ENCODE results near the gene MAFG. TPM values are rescaled to one million over a fixed set of nuclear protein-coding genes. Genes with fewer than 3 reads are reported as not detected.
A peak's percentile ranks its signal among the peaks of the same experiment; 100 is the strongest.

MAFG gene
- total and polyA plus RNA-seq, 9 of the 15 experiments (the other 6 are each of a cell fraction or from before 2014, with no cell fraction given), result 1.1 to 58.1 (median 24.9) TPM

GRCh38 chr17:81958633-81959342 is 31.3 kb upstream of the MAFG start:
- Histone ChIP-seq H3K36me3 (ENCODE audit: control insufficient read depth, insufficient read depth, low read length) (peaks cover 18% of the 10 kb centered on the region; the same call in 2 of the 3 replicates), H3K4me3 (peak overlapping the region; percentile 58), H3K9me3 (replicated peaks; ENCODE audit: control insufficient read depth, insufficient read depth, low read depth, low read length) (no peaks in the 10 kb centered on the region), H3K27ac (ENCODE audit: extremely low read depth, low read depth, low read length) (peak overlapping the region; percentile 68), H3K9me1 (ENCODE audit: control insufficient read depth, insufficient read depth, low read length) (no peaks in the 10 kb centered on the region), H3K79me2 (ENCODE audit: control insufficient read depth, insufficient read depth, low read length) (peaks cover 20% of the 10 kb centered on the region), H3K27me3 (ENCODE audit: control insufficient read depth in 2 of 2, insufficient read depth in 2 of 2, low read length in 2 of 2) (no peaks in the 10 kb centered on the region), H3K4me1 (replicated peaks in 1 of 2; ENCODE audit: control insufficient read depth in 2 of 2, insufficient read depth in 2 of 2, low read length in 2 of 2) (peaks cover 7 to 71% of the 10 kb centered on the region in 2 experiments; a peak in 4 of 5 replicates), H2AFZ (ENCODE audit: low read depth, low read length) (peak overlapping the region; percentile 88), H3K4me2 (ENCODE audit: insufficient read depth, low read length) (peak overlapping the region; percentile 85), H3K9ac (ENCODE audit: insufficient read depth in 1 of 2, low read depth in 2 of 2, low read length in 2 of 2) (peak overlapping the region; percentile 82 to 92), H4K20me1 (replicated peaks; ENCODE audit: control insufficient read depth, insufficient read depth, low read length) (no peaks in the 10 kb centered on the region)
- intact Hi-C loops (cut with micrococcal nuclease), result loop anchor here (1.0 to 10.0 kb wide), 2 partner anchors 63 to 196 kb away; no protein-coding TSS in a partner anchor
- ChIA-PET CTCF (ENCODE audit: low intra/inter-chr PET ratio) (interaction anchor here (1.0 to 5.2 kb wide), 6 partner anchors 61 to 808 kb away, joined by 3 to 103 read pairs (median 10); partner anchors contain the start of genes CENPX, DCXR and LRRC45), POLR2A (interaction anchor here (0.6 to 1.6 kb wide), 9 partner anchors 16 to 224 kb away, joined by 3 to 5 read pairs (median 3); partner anchors contain the start of genes ASPSCR1, CENPX, LRRC45 and PYCR1)
- DNase-seq (ENCODE audit: extremely low read depth in 1 of 4, low spot score in 3 of 4) (peak; percentile 37 to 44 (median 40)), ATAC-seq (peak; percentile 16), FAIRE-seq (peak; percentile 63)
- WGBS (ENCODE audit: insufficient coverage, low coverage, missing lambda C conversion rate), result 42% methylated on average over 12 of the region's 15 CpGs
- BruUV-seq (replicated peaks), result no TSS peak
- in situ Hi-C loops (cut with MboI), result no loop called here
- TF ChIP-seq RCOR1 (IDR thresholded peaks at IDR 0.05; ENCODE audit: borderline replicate concordance in 1 of 2, low read depth in 2 of 2, low read length in 2 of 2) (no peak), ESRRA (IDR thresholded peaks at IDR 0.05; ENCODE audit: borderline replicate concordance, low read depth) (peak; percentile 66), ETS2 (tag; IDR thresholded peaks at IDR 0.05; ENCODE audit: borderline replicate concordance, poor library complexity, severe bottlenecking) (no peak), RNF2 (IDR thresholded peaks at IDR 0.05) (no peak), ZNF384 (IDR thresholded peaks at IDR 0.05; ENCODE audit: low read depth, low read length) (no peak), CTBP1 (IDR thresholded peaks at IDR 0.05; ENCODE audit: borderline replicate concordance) (no peak), CTCF (IDR thresholded peaks at IDR 0.05 in 2 of 3, conservative IDR thresholded peaks at IDR 0.05 in 1 of 3; ENCODE audit: insufficient read depth in 2 of 3, low read depth in 1 of 3, low read length in 3 of 3) (peak in 2 of 3 experiments; percentile 8 to 32; a peak in 2 of 6 replicates), UBTF (IDR thresholded peaks at IDR 0.05; ENCODE audit: borderline replicate concordance in 1 of 2, low read depth in 2 of 2, low read length in 2 of 2) (no peak), THRAP3 (IDR thresholded peaks at IDR 0.05; ENCODE audit: borderline replicate concordance) (no peak), FOXK1 (CRISPR knock-in tag; IDR thresholded peaks at IDR 0.05; ENCODE audit: borderline replicate concordance) (0 out of 2 replicates have a peak, but pooled peaks have one; percentile 32)
